Activated CD4-positive, alpha-beta memory T cell treated with anti-CD3 and anti-CD28 coated beads for 36 hours (primary cell): Measurements from ENCODE around the gene USP3. TPM values are rescaled to one million over a fixed set of nuclear protein-coding genes. Genes with fewer than 3 reads are reported as not detected.

Source experiments
- total RNA-seq, 2 experiments: library from RNA; stranded (reverse); gene quantifications; one replicate each; pipeline ENCODE4 v1.2.3, GENCODE V29; 2021

USP3 gene
- total RNA-seq, 2 experiments from 2014 or later, result 46.1 to 48.9 TPM

Other genes with a start within 250 kb of the USP3 start
- gene APH1B, start 227.0 kb upstream of the USP3 start, total RNA-seq, result 1 to 10 TPM; 6.6 to 7.0 TPM
- under 1 TPM; 0.07 to 0.10 TPM for gene CA12, start 122.7 kb upstream of the USP3 start, total RNA-seq
- under 1 TPM; 0.48 to 0.74 TPM for gene FBXL22, start 92.8 kb downstream of the USP3 start, total RNA-seq